ENCODE results near the gene PPFIA1.

GRCh38 chr11:70328556-70328955 lies 58.1 kb downstream of the PPFIA1 start:
- TF ChIP-seq, protein P1, sequence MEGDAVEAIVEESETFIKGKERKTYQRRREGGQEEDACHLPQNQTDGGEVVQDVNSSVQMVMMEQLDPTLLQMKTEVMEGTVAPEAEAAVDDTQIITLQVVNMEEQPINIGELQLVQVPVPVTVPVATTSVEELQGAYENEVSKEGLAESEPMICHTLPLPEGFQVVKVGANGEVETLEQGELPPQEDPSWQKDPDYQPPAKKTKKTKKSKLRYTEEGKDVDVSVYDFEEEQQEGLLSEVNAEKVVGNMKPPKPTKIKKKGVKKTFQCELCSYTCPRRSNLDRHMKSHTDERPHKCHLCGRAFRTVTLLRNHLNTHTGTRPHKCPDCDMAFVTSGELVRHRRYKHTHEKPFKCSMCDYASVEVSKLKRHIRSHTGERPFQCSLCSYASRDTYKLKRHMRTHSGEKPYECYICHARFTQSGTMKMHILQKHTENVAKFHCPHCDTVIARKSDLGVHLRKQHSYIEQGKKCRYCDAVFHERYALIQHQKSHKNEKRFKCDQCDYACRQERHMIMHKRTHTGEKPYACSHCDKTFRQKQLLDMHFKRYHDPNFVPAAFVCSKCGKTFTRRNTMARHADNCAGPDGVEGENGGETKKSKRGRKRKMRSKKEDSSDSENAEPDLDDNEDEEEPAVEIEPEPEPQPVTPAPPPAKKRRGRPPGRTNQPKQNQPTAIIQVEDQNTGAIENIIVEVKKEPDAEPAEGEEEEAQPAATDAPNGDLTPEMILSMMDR (conservative IDR thresholded peaks at IDR 0.05 in 1 of 2, IDR thresholded peaks at IDR 0.05 in 1 of 2; ENCODE audit: extremely low read depth in 1 of 2, insufficient read depth in 1 of 2, low read depth in 1 of 2, low read length in 2 of 2): no peak
- TF ChIP-seq EZH2 (IDR thresholded peaks at IDR 0.05; ENCODE audit: borderline replicate concordance, low read length): no peak
